Measurements from ENCODE around the gene PLIN5. TPM values are rescaled to one million over a fixed set of nuclear protein-coding genes. Genes with fewer than 3 reads are reported as not detected.

The PLIN5 gene
- total RNA-seq, 1 experiment from 2014 or later = 3.9 TPM

- Mint-ChIP-seq H3K4me3 (no peak overlapping the region), H3K27ac (no peak overlapping the region), H3K4me1 (peaks cover 9 to 18% of the 10 kb centered on the region in 2 experiments), H3K9me3 (no peaks in the 10 kb centered on the region; a peak in 1 of 5 replicates), H3K27me3 (ENCODE audit: low read depth) (peaks cover 3% of the 10 kb centered on the region), H3K36me3 (ENCODE audit: insufficient read depth in 1 of 3, low read depth in 3 of 3) (peaks cover 38 to 72% (median 60%) of the 10 kb centered on the region in 3 experiments)
- Histone ChIP-seq H3K9me3 (ENCODE audit: control insufficient read depth, low read depth, low read length) (no peaks in the 10 kb centered on the region), H3K27ac (ENCODE audit: insufficient read length, low read depth, low read length) (no peak overlapping the region), H3K4ac (ENCODE audit: low read depth, low read length) (no peak overlapping the region), H3K79me2 (ENCODE audit: insufficient read depth, low read length) (no peaks in the 10 kb centered on the region), H3K56ac (ENCODE audit: insufficient read length, low read depth, low read length) (no peak overlapping the region), H2BK15ac (ENCODE audit: low read depth, low read length) (no peak overlapping the region), H4K20me1 (ENCODE audit: control insufficient read depth, insufficient read depth, insufficient read length) (peaks cover 9% of the 10 kb centered on the region), H2AK5ac (ENCODE audit: insufficient read length, low read length) (no peak overlapping the region), H2BK5ac (ENCODE audit: insufficient read length, low read length) (no peak overlapping the region), H3K23ac (ENCODE audit: insufficient read length, low read depth, low read length) (no peak overlapping the region), H3T11ph (ENCODE audit: low read length) (no peak overlapping the region), H3K79me1 (ENCODE audit: insufficient read depth, low read depth, low read length, poor library complexity, severe bottlenecking) (no peaks in the 10 kb centered on the region), H2BK20ac (ENCODE audit: low read depth, low read length, poor library complexity, severe bottlenecking) (no peak overlapping the region), H3K18ac (ENCODE audit: insufficient read length, low read depth, low read length) (no peak overlapping the region), H3K23me2 (ENCODE audit: insufficient read length, low read depth, low read length, poor library complexity, severe bottlenecking) (no peaks in the 10 kb centered on the region), H3K27me3 (ENCODE audit: insufficient read depth, low read length) (no peaks in the 10 kb centered on the region), H2BK120ac (ENCODE audit: low read depth, low read length, poor library complexity, severe bottlenecking) (no peak overlapping the region), H4K5ac (ENCODE audit: insufficient read length, low read depth, low read length) (no peak overlapping the region), H2AFZ (ENCODE audit: low read length) (no peak overlapping the region), H2BK12ac (ENCODE audit: insufficient read length, low read depth, low read length) (no peak overlapping the region), H3K4me2 (ENCODE audit: insufficient read depth, insufficient read length, low read length) (no peak overlapping the region), H4K91ac (ENCODE audit: insufficient read length, low read depth, low read length) (no peak overlapping the region), H3K14ac (ENCODE audit: insufficient read depth, low read length) (no peak overlapping the region), H4K8ac (replicated peaks; ENCODE audit: insufficient read length, low read depth, low read length) (no peak overlapping the region), H3K4me1 (ENCODE audit: insufficient read depth, low read length) (no peaks in the 10 kb centered on the region; the same call in 1 of the 2 replicates), H3K9ac (ENCODE audit: extremely low read depth, insufficient read length, low read length) (no peak overlapping the region)
- no peak for DNase-seq
- TF ChIP-seq CTCF (conservative IDR thresholded peaks at IDR 0.05) = no peak
These were observed 18.2 kb upstream of the PLIN5 start for GRCh38 chr19:4553092-4553695.
